Ishikawa (cell line): ENCODE data around the gene SNRK.

Experiments used
- CEBPB ChIP-seq: IDR thresholded peaks from 2 replicates; pipeline ENCODE4 v1.6.1; 2012
- EP300 ChIP-seq: IDR thresholded peaks from 2 replicates; pipeline ENCODE4 v1.6.1; 2012; ENCODE audit warnings: borderline replicate concordance
- FOXM1 ChIP-seq: IDR thresholded peaks from 2 replicates; pipeline ENCODE4 v1.6.1; 2012; ENCODE audit warnings: low read depth, borderline replicate concordance
- NFIC ChIP-seq: IDR thresholded peaks from 2 replicates; pipeline ENCODE4 v1.6.1; 2012
- RAD21 ChIP-seq: IDR thresholded peaks from 2 replicates; pipeline ENCODE4 v1.6.1; 2012; ENCODE audit warnings: low read depth
- TAF1 ChIP-seq: IDR thresholded peaks from 2 replicates; pipeline ENCODE4 v1.6.1; 2012; ENCODE audit warnings: low read depth, mild to moderate bottlenecking
- YY1 ChIP-seq: IDR thresholded peaks from 2 replicates; pipeline ENCODE4 v1.6.1; 2012; ENCODE audit warnings: low read depth
- TF ChIP-seq, protein P1 (sequence below): IDR thresholded peaks from 2 replicates; pipeline ENCODE4 v1.6.1; 2012

GRCh38 chr3:43289401-43289800, 3.1 kb downstream of the SNRK start:
- TF ChIP-seq EP300 (no peak), TAF1 (no peak), NFIC (no peak), CEBPB (no peak), FOXM1 (no peak), YY1 (no peak), RAD21 (no peak)
- TF ChIP-seq, protein P1, sequence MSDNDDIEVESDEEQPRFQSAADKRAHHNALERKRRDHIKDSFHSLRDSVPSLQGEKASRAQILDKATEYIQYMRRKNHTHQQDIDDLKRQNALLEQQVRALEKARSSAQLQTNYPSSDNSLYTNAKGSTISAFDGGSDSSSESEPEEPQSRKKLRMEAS = no peak
